ENCODE measurements around the gene PCDHGB7. TPM values are rescaled to one million over a fixed set of nuclear protein-coding genes. Genes with fewer than 3 reads are reported as not detected.
A peak's percentile ranks its signal among the peaks of the same experiment; 100 is the strongest.
"Not testable (repeated sequence)": the region's sequence is repeated elsewhere in the genome, so short reads cannot be mapped to it uniquely, and the experiment has no call there.

The PCDHGB7 gene
- total RNA-seq, 1 donor from 2014 or later = 10.2 TPM

DNA sequence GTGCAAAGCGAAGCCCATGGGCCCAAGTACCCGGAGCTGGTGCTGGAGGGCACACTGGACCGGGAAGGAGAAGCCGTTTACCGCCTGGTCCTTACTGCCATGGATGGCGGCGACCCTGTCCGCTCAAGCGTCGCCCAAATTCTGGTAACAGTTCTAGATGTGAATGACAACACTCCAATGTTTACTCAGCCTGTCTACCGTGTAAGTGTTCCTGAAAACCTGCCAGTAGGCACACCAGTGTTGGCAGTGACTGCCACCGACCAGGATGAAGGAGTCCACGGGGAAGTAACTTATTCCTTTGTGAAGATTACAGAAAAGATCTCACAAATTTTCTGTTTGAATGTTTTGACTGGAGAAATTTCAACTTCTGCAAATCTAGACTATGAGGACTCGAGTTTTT, 42.9 kb upstream of the PCDHGB7 start:
- intact Hi-C loops (cut with DNase I) = no loop called here
- peaks cover 88 to 100% of the 10 kb centered on the region in 2 donors for H3K9me3 ChIP-seq
- H3K27me3 ChIP-seq = no peaks in the 10 kb centered on the region
- DNase-seq (ENCODE audit: low spot score in 2 of 2) = no peak
- H3K4me1 ChIP-seq = no peaks in the 10 kb centered on the region
- TF ChIP-seq, protein P1, sequence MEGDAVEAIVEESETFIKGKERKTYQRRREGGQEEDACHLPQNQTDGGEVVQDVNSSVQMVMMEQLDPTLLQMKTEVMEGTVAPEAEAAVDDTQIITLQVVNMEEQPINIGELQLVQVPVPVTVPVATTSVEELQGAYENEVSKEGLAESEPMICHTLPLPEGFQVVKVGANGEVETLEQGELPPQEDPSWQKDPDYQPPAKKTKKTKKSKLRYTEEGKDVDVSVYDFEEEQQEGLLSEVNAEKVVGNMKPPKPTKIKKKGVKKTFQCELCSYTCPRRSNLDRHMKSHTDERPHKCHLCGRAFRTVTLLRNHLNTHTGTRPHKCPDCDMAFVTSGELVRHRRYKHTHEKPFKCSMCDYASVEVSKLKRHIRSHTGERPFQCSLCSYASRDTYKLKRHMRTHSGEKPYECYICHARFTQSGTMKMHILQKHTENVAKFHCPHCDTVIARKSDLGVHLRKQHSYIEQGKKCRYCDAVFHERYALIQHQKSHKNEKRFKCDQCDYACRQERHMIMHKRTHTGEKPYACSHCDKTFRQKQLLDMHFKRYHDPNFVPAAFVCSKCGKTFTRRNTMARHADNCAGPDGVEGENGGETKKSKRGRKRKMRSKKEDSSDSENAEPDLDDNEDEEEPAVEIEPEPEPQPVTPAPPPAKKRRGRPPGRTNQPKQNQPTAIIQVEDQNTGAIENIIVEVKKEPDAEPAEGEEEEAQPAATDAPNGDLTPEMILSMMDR (IDR thresholded peaks at IDR 0.05) = no peak
- H3K36me3 ChIP-seq = no peaks in the 10 kb centered on the region
- H3K4me3 ChIP-seq = no peak overlapping the region
- H3K27ac ChIP-seq = no peak overlapping the region

DNA sequence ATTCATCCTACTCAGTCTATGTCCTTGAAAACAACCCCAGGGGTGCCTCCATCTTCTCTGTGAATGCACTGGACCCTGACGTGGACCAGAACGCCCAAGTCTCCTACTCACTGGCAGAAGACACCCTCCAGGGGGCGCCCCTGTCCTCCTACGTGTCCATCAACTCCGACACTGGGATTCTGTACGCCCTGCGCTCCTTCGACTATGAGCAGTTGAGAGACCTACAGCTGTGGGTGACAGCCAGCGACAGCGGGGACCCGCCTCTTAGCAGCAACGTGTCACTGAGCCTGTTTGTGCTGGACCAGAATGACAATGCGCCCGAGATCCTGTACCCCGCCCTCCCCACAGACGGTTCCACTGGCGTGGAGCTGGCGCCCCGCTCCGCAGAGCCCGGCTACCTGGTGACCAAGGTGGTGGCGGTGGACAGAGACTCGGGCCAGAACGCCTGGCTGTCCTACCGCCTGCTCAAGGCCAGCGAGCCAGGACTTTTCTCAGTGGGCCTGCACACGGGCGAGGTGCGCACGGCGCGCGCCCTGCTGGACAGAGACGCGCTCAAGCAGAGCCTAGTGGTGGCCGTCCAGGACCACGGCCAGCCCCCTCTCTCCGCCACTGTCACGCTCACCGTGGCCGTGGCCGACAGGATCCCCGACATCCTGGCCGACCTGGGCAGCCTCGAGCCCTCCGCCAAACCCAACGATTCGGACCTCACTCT, 41.9 kb upstream of the PCDHGB7 start:
- H3K27ac ChIP-seq; H3K27me3 ChIP-seq; H3K4me1 ChIP-seq; H3K4me3 ChIP-seq; H3K36me3 ChIP-seq; intact Hi-C loops (cut with DNase I); DNase-seq (ENCODE audit: low spot score in 2 of 2): not testable (repeated sequence)
- peaks cover 90 to 99% of the 10 kb centered on the region in 2 donors for H3K9me3 ChIP-seq

DNA sequence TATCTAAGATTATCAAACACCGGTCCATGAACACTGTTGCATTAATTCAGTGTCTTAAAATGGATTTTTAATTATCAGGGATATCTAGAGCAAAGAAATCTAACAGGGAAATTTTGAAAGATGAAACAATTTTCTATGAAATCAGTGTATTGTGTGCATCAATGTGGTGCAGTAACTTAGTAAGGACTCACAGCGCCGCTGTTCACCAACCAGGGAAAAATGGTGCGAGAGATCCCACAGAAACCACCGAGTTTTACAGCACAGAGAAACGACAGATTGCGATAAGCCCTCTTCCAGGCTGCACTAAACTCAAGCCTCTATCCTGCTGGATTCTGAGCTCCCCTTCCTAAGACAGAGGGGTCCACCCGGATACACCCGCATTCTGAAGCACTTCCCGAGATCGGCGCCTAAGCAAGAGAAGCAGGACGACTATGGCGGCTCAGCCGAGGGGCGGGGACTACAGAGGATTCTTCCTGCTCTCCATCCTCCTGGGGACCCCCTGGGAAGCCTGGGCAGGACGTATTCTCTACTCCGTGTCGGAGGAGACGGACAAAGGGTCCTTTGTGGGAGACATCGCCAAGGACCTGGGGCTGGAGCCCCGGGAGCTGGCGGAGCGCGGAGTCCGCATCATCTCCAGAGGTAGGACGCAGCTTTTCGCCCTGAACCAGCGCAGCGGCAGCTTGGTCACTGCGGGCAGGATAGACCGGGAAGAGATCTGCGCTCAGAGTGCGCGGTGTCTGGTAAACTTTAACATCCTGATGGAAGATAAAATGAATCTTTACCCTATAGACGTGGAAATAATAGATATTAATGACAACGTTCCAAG, 34.8 kb upstream of the PCDHGB7 start, which contains the start of gene PCDHGA7:
Gene PCDHGA7, plus strand, starts transcription at position 274 of the 826 bp plus-strand sequence. Its CDS starts 158 bp downstream, at position 432.
- intact Hi-C loops (cut with DNase I) = no loop called here
- H3K36me3 ChIP-seq = peaks cover 0 to 6% of the 10 kb centered on the region in 2 donors
- no peaks in the 10 kb centered on the region for H3K4me1 ChIP-seq
- H3K27me3 ChIP-seq = no peaks in the 10 kb centered on the region
- H3K9me3 ChIP-seq = peaks cover 85 to 99% of the 10 kb centered on the region in 2 donors
- H3K27ac ChIP-seq = no peak within 1 kb of the TSS
- DNase-seq (ENCODE audit: low spot score in 2 of 2) = no peak
- TF ChIP-seq, protein P1 (IDR thresholded peaks at IDR 0.05) = no peak
- H3K4me3 ChIP-seq = peak within 1 kb of the TSS; percentile 19 to 21

DNA sequence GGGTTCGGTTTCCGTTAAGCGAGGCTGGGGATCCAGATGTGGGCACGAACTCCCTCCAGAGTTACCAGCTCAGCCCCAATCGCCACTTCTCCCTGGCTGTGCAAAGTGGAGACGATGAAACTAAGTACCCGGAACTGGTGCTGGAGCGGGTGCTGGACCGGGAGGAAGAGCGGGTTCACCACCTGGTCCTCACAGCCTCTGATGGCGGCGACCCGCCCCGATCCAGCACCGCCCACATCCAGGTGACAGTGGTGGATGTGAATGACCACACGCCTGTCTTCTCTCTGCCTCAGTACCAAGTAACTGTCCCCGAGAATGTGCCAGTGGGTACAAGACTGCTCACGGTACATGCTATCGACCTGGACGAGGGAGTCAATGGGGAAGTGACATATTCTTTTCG, 34.1 kb upstream of the PCDHGB7 start:
- DNase-seq (ENCODE audit: low spot score in 2 of 2) = no peak
- TF ChIP-seq, protein P1 (IDR thresholded peaks at IDR 0.05) = no peak
- Histone ChIP-seq H3K4me1 (no peaks in the 10 kb centered on the region), H3K36me3 (peaks cover 0 to 6% of the 10 kb centered on the region in 2 donors), H3K27me3 (no peaks in the 10 kb centered on the region), H3K27ac (no peak overlapping the region), H3K4me3 (no peak overlapping the region), H3K9me3 (peaks cover 81 to 96% of the 10 kb centered on the region in 2 donors)
- intact Hi-C loops (cut with DNase I) = no loop called here

DNA sequence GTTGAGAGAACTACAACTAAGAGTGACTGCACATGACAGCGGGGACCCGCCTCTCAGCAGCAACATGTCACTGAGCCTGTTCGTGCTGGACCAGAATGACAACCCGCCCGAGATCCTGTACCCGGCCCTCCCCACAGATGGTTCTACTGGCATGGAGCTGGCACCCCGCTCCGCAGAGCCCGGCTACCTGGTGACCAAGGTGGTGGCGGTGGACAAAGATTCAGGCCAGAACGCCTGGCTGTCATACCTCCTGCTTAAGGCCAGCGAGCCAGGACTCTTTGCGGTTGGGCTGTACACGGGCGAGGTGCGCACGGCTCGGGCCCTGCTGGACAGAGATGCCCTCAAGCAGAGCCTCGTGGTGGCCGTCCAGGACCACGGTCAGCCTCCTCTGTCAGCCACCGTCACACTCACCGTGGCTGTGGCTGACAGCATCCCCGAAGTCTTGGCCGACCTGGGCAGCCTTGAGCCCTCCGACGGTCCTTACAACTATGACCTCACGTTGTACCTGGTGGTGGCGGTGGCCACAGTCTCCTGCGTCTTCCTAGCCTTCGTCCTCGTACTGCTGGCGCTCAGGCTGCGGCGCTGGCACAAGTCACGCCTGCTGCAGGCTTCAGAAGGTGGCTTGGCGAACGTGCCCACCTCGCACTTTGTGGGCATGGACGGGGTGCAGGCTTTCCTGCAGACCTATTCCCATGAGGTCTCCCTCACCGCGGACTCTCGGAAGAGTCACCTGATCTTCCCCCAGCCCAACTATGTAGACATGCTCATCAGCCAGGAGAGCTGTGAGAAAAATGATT, 32.8 kb upstream of the PCDHGB7 start:
- TF ChIP-seq, protein P1 (IDR thresholded peaks at IDR 0.05) = no peak
- Histone ChIP-seq H3K27ac (no peak overlapping the region), H3K27me3 (no peaks in the 10 kb centered on the region), H3K4me1 (no peaks in the 10 kb centered on the region), H3K36me3 (peaks cover 0 to 6% of the 10 kb centered on the region in 2 donors), H3K9me3 (peaks cover 86 to 96% of the 10 kb centered on the region in 2 donors), H3K4me3 (no peak overlapping the region)
- DNase-seq (ENCODE audit: low spot score in 2 of 2) = no peak
- intact Hi-C loops (cut with DNase I) = no loop called here

All from ascending aorta (tissue), 2 donors.